GM21786 (cell line): ENCODE data around the gene SDK1.

Experiments used
- ATAC-seq: cut with Tn5 transposase; IDR thresholded peaks from one replicate; pipeline ENCODE4 v1.9.1; 2021; ENCODE audit not compliant: unreplicated experiment

SDK1 gene

DNA sequence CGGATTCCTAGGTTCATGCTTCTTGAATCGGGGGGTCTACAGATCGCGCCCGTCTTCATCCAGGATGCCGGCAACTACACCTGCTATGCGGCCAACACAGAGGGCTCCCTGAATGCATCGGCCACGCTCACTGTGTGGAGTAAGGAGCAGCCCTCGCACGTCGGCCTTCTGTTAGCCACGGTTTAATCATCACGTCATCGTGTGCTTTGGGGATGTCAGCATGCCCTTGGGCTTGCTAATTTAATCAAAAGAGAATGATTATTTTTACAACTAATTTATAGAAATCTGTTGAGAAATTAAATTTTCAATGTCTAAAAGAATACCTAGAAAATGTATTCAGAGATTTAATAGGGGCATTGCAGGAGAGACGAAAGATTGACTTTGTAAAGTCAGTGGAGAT is 668.2 kb downstream of the SDK1 start:
- ATAC-seq, result no peak

- ATAC-seq, result no peak
Observed at GRCh38 chr7:3971323-3971722, 670.3 kb downstream of the SDK1 start.

DNA sequence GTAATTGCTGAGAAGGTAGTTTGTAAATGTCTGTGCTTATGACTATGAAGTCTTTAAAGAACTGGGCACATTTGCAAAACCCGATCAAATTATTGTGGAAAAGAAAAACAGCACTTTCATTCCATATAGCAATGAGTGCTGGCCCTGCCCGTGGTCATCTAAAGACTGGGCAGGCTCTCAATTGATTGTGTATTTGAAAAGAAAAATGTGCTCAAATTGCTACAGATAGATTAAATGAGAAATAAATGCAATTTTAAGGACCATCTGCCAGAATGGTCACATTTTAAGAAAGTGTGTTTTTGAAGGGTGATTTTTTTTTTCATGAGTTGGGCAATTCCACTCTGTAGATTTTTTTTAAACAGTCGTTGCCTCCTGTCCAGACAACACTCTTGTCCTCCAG is 672.2 kb downstream of the SDK1 start:
- no peak for ATAC-seq

GRCh38 chr7:3974329-3974728 is 673.3 kb downstream of the SDK1 start:
- no peak for ATAC-seq

DNA sequence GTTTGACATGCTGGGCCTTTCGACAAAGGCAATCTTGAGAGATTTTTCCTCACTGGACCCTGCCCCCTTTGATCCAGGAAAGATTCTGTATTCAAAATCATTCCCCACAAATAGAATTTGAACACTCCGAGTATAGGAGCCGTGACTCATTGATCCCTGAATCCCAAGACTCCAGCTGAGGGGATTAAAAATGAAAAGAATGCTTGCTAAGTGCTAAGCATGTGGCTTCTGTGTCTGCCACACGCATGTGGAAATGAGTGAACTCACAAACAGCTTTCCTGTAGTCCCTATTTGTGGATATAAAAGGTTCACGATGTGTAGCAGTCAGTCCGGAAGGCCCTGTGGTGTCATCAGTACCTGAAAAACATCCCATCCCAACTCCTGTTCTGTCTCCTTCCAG is 674.3 kb downstream of the SDK1 start:
- no peak for ATAC-seq

DNA sequence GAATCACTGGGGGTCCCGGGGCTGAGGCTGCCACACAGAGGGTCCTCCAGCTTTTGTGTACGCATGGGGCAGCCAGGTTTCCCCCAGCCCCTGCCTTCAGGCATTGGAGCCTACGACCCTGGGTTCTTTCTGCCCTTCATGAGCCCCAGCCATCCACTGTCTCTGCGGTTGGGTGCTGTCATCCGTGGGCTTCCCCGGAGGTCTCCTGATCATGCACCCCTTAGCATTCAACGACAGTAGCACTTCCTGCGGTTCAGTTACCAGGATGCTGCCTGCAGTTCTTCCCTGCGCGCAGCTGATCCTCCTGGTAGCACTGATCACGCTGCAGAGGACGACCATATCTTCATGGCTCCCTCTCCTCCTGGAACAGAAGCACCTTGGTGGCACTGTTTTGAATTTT is 676.3 kb downstream of the SDK1 start:
- ATAC-seq, result no peak

DNA sequence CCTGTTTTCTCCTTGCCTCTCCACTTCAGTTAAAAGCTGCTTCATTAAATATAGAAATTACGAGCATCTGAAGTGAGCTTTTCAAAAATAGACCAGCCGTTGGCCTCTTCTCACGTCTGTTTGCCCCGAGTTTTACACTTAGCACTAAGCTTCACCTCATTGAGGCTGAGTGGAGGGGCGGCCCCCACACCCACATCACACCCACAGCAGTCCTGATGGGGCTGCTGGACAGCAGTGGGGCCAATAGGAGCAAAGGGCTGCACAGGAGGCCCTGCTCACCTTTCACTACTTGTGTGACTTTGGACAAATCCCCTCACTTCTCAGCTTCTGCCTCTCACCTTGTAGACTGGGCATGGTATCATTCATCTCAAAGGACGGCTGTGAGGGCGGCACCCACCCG is 677.8 kb downstream of the SDK1 start:
- no peak for ATAC-seq

- no peak for ATAC-seq
Observed at GRCh38 chr7:3979611-3980299, 678.7 kb downstream of the SDK1 start.

- no peak for ATAC-seq
Observed at GRCh38 chr7:3980300-3980643, 679.2 kb downstream of the SDK1 start.

DNA sequence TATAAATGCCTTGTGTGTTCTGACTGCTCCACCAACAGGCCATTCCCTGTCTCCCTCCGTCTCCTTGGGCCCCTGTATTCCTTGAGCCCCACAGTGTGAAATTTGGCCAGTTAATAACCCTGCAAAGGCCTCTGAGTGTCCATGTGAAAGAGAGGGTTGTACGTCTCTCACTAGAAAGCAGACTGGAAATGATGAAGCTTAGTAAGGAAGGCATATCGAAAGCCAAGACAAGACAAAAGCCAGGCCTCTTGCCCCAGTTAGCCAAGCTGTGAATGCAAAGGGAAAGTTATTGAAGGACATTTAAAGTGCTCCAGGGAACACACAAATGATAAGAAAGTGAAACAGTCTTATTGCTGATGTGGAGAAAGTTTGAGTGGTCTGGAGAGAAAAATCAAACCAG is 680.2 kb downstream of the SDK1 start:
- no peak for ATAC-seq

GRCh38 chr7:3984456-3984855 is 683.4 kb downstream of the SDK1 start:
- ATAC-seq, result no peak

DNA sequence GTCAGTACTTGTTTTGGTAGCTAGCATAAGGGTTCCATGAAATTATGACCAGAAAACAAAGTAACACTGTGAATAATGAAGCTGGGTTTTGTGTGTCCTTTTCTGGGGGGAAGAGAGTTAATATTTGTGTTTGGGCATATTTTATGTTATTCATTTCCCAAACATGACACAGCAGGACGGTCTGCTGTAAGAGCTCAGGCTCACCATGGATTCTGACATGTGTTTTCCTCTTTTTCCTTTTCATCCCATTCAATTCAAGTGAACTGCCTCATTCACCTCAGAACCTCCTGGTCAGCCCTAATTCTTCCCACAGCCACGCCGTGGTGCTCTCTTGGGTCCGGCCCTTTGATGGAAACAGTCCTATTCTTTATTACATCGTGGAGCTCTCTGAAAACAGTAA is 685.9 kb downstream of the SDK1 start:
- ATAC-seq, result no peak

DNA sequence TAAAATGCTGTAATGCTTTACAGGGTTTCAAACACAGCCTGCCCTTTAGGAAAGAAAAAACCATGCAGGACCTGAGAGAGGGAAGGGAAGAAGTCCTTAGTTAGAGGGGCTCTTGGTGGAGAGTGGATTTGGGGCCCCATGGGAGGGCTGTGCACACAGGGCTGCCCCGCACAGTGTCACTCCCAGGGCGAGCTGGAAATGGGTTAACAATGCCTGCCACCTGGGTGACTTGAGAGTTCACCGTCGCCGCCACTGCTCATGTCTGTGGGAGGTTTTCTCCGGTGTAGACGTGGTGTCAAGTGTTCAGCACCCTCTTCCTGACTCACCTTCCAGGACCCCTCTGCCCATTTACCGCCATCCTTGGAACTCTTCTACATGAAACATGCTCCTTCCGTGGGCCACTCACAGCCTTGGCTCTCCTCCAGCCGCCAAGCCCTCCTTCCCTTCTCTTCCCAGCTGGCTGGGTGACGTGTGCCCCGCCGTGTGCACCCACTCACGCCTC is 686.4 kb downstream of the SDK1 start:
- ATAC-seq, result no peak

- ATAC-seq, result no peak
Observed at GRCh38 chr7:3989723-3990122, 688.7 kb downstream of the SDK1 start.

DNA sequence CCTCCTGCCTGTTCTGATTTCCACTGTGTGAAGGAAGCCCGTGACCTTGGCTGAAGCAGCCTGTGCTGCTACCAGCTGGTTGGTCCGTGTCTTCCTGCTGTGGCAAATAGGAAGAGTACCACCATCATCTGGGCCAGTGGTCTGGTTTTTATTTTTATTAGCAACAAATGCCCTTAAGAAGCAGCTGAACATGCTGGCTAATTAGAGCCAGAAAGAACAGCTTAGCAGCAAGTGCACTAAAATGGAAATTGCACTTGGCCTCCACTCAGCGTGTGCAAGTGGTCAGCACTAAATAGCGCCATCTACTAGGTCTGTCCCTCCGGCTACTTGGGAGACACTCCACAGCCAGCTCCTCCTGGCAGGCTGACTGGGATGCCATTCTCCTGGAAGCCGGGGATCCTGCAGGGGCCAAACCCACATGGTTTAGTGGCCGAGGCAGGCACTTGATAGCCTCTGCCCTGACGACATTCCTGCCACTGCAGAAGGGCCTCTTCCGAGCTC is 690.7 kb downstream of the SDK1 start:
- ATAC-seq, result no peak

DNA sequence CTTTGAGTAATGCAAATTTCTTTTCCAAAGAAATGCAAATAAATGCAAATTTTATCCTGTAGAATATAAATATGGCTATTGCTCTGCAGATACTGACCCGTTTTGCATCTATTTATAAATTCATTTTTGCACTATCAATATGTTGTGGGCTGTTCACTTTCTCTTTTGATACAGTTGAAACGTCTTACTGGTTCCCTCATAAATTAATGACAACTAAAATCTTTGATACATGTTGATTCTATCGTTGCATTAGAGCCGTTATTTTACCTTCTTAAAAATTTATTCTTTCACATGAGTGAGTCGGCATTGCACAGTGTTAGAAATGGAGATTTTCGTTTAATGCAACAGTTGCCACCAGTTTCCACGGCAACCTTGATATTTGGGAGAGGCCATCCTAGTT is 691.8 kb downstream of the SDK1 start:
- ATAC-seq, result no peak

- no peak for ATAC-seq
Observed at GRCh38 chr7:3994764-3995163, 693.7 kb downstream of the SDK1 start.

- no peak for ATAC-seq
Observed at GRCh38 chr7:3995187-3995586, 694.1 kb downstream of the SDK1 start.

- ATAC-seq, result no peak
Observed at GRCh38 chr7:3998060-3998459, 697.0 kb downstream of the SDK1 start.

DNA sequence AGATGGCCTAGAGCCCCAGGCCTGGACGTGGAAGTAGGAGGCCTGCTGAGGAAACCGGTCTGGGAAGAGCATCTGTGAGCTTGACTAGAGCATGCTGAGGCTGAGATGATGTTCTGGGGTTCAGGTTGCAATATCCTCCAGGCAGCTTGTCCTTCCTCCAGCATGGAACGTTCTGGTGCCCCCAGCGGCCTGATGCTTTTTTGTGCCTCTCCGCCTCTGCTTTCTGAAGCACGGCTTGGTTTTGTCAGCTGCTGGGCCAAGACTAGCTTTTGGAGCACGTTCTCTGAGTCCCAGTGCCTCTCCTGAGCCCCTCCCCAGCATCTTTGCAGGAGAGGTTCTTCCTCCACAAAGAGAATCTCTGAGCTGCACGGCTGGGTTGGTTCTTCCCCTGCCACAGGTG is 699.1 kb downstream of the SDK1 start:
- no peak for ATAC-seq

- ATAC-seq, result no peak
Observed at GRCh38 chr7:4000934-4001333, 699.9 kb downstream of the SDK1 start.

DNA sequence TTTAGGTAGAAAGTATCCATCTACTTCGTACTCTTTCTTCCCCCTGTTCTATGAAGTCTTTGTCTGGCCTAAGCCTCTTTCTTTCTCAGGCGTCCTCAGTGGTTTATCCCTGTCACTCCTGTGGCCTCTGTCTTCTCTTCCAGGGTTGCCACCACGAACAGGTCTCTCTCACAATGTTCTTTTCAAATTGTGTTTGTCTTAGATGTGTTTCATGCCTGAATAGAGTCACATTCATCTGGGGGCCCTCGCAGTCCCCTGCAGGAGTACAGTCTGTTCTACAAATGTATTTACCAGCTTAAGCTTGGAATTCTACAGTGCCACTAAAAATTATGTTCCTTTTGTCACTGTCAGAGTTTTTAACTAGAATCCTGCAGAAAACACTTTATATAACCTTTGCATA is 700.7 kb downstream of the SDK1 start:
- ATAC-seq, result no peak

GRCh38 chr7:4003503-4003902 is 702.5 kb downstream of the SDK1 start:
- ATAC-seq, result no peak
